GM12891 (cell line): Measurements from ENCODE around the gene SCOC. TPM values are rescaled to one million over a fixed set of nuclear protein-coding genes. Genes with fewer than 3 reads are reported as not detected.

Experiments
- DNase-seq: peaks from one replicate; pipeline ENCODE4 v3.0.0; 2011; ENCODE audit warnings: low spot score; ENCODE audit not compliant: insufficient read length
- FAIRE-seq: peaks from 2 replicates; lab custom pipeline; 2011; peaks lifted over from hg19 to GRCh38; lab: Jason Lieb, UNC
- PAX5 ChIP-seq: IDR thresholded peaks from 2 replicates; pipeline ENCODE4 v1.6.1; 2011; ENCODE audit warnings: low read length, moderate library complexity, mild to moderate bottlenecking; ENCODE audit not compliant: insufficient read depth, severe bottlenecking
- POLR2A ChIP-seq: IDR thresholded peaks from 2 replicates; pipeline ENCODE4 v1.6.1; 2011; ENCODE audit warnings: low read depth, low read length, control low read depth
- POLR2AphosphoS5 ChIP-seq: IDR thresholded peaks from 2 replicates; pipeline ENCODE4 v1.6.1; 2011; ENCODE audit warnings: low read depth, low read length, control low read depth
- POU2F2 ChIP-seq: IDR thresholded peaks from 2 replicates; pipeline ENCODE4 v1.6.1; 2011; ENCODE audit warnings: low read depth, mild to moderate bottlenecking, control low read depth, low read length, moderate library complexity
- SPI1 ChIP-seq: IDR thresholded peaks from 2 replicates; pipeline ENCODE4 v1.6.1; 2011; ENCODE audit warnings: low read depth, low read length, control low read depth
- TAF1 ChIP-seq: IDR thresholded peaks from 2 replicates; pipeline ENCODE4 v1.6.1; 2011; ENCODE audit warnings: low read depth, low read length, control low read depth
- polyA plus RNA-seq: library from polyadenylated mRNA; unstranded; fragments of >200 nt; gene quantifications from one replicate; pipeline ENCODE4 v1.2.1, GENCODE V29; 2012; ENCODE audit warnings: low read depth, missing spikeins, inconsistent platforms; ENCODE audit not compliant: missing spikeins

Gene SCOC
- polyA plus RNA-seq: 28.7 TPM

DNA sequence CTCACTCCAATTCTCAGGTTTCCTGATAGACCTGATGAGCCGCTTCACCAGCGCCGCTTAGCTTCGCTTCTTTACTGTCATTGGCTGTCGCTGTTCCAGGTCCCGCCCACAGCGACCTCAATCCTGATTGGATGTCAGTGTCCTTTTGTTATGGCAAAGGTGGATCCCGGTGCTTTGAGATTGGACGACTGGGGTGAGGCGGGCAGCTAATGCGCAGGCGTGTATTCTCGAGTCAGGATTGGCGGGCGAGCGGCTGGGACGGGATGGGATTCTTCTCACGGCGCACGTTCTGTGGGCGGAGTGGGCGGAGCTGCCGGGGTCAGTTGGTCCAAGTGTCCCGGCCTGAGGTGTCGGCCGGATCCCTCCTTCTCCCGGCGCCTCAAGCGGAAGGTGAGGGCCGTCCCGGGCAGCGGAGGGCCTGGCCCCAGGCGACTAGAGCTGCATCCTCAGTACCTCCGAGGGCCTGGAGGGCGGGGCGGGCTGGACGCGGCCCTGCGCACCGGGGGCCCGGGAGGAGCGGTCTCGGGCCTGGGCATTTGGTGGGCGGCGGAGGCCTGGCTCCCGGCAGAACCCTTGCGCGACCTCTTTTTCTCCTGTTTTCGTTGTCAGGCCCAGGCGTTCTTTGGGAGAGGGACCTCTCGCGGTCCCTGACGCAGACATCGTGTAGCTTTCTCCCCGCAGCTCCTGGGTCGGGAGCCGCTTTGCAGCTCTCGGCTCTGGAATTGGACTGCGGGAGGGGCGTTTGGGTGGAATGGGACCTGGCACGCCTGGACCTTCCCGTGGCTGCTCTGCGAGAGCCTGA is at the start of gene SCOC:
TSS of gene SCOC (plus strand) at position 319 of the 802 bp plus-strand sequence. CDS start 5,525 bp downstream, outside the sequence.
- FAIRE-seq (peak; percentile 100), DNase-seq (peak; percentile 78)
- TF ChIP-seq POLR2A: peak; percentile 50; the same call in 1 of the 2 replicates
- TF ChIP-seq POLR2AphosphoS5: peak; percentile 39; the same call in 1 of the 2 replicates
- TF ChIP-seq SPI1: no peak
- TF ChIP-seq POU2F2: 0 out of 2 replicates have a peak, but pooled peaks have one; percentile 9
- peak; percentile 33; the same call in 1 of the 2 replicates for TF ChIP-seq TAF1
- peak; percentile 16 for TF ChIP-seq PAX5

DNA sequence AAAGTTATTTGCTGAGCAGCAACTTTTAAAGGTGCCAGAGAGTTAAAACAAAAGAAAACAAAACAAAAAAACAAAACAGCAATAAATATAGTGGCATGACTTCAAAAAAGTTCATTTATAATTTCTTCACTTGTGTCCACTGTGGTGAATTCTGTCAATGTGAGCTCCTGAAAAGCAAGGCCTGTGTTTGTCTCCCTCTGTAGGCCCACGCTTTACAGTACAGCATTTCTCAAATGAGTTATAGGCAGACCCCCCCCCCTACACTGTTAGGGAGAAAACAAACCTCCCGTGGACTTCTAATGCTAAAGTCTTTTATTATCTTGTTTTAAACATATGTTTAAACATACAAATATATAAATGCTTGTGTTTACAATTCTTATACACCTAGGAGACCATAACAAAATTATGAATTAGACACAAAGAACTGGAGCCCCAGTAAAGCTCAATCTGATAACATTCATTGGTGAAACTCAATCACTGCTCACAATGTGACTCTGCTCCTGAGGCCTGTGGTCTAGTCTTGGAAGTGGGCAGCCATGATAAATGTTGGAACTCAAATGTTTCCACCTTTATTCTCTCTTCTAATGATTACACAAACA is 47.0 kb upstream of the SCOC start:
- FAIRE-seq: no peak
- no peak for TF ChIP-seq POLR2AphosphoS5
- TF ChIP-seq POU2F2: no peak
- TF ChIP-seq POLR2A: no peak
- no peak for DNase-seq

DNA sequence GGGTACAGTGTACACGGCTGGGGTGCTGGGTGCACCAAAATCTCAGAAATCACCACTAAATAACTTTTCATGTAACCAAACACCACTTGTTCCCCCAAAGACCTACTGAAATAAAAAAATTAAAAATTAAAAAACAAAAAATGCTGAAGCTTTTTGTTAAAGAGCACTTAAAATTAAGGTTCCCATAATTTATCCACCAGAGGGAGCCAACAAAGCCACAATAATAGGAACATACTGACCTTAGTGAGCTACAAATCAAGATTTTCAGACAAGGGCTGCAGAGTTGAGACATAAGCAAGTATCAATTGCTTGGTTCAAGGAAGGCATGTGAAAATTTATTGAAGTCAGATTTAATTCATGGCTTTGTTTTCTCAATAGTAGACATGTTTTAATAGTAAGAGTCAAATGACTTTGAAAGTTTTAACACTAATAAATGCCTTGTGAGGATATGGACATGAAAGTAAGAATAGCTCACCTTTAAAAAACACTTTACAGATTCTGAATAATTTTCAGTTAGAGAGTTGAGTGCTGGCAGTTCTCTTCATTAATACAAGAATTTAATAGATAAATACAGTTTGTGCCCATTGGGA is 43.0 kb upstream of the SCOC start:
- DNase-seq: no peak
- no peak for FAIRE-seq

DNA sequence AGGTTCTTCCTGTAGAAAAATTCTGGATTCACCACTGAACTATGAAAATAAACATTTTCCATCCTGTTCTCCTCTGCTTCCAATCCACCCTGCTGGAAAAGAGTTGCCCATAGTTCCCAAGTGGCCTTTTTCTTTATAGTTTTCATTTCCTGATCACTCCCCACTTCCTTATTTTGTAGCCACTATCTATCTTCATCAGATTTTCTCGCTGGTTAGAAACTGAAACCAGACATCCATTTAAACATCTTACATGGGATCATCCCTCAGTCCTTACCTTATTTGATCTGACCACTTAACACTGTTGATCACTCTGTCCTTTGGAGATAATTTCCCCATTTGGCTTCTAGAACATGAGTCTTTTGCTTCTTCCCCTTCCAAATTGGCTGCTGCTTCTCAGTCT is 42.2 kb upstream of the SCOC start:
- DNase-seq (no peak), FAIRE-seq (no peak)
- TF ChIP-seq PAX5 (no peak), SPI1 (peak; percentile 35; the same call in 1 of the 2 replicates)

More for the DNA sequence above, 43.0 kb upstream of the SCOC start:
- TF ChIP-seq POLR2AphosphoS5: no peak
- no peak for TF ChIP-seq POU2F2
- no peak for TF ChIP-seq PAX5
- no peak for TF ChIP-seq SPI1
- no peak for TF ChIP-seq TAF1
- TF ChIP-seq POLR2A: no peak

DNA sequence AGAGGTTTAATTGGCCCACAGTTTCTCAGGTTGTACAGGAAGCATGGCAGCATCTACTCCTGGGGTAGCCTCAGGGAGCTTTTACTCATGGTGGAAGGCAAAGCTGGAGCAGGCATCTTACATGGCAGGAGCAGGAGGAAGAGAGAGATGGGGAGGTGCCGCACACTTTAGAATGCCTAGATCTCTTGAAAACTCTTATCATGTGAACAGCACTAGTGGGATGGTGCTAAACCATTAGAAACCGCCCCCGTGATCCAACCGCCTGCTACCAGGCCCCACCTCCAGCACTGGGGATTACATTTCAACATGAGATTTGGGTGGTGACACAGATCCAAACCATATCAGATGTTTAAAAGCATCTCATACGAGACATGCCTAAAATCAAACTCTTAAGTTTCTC is 41.6 kb upstream of the SCOC start:
- DNase-seq (no peak), FAIRE-seq (no peak)
- TF ChIP-seq POLR2A: no peak

DNA sequence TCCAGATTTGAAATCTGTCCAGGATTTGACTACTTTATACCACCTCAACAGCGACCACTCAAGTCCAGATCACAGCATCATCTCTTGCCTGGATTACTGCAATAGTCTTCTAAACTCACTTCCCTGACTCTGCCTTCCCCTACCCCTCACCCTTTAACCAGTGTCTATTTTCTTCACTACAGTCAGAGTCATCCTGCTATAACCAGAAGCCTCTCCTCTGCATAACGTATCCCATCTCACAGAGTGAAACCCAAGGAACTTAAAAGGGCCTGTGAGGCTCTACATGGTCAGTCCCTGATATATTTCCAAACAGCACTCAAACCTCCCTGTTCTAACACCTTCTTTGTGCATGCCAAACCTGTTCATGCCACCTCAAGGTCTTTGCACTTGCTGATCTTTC is 40.7 kb upstream of the SCOC start:
- FAIRE-seq (no peak), DNase-seq (no peak)
- TF ChIP-seq SPI1 (no peak), POU2F2 (no peak), POLR2AphosphoS5 (no peak), TAF1 (no peak), PAX5 (no peak), POLR2A (no peak)

DNA sequence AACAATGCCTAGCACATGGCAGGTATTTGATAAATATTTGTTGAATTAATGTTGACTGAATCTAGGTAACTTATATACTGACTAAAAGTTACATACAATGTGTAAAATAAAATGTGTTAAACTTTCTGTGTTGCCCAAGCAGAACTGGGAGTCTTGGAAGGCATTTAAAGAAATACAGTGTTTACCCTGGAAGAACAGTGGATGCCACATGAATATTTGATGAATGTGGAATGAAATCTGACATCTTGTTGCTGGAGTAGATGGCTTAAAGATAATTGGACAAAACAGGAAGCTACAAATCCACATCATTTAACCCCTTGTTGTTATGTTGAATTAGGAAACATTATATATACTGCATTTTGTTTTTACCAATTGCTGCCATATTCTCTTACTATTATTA is 39.9 kb upstream of the SCOC start:
- no peak for DNase-seq
- no peak for FAIRE-seq
- TF ChIP-seq SPI1 (no peak), PAX5 (no peak)

DNA sequence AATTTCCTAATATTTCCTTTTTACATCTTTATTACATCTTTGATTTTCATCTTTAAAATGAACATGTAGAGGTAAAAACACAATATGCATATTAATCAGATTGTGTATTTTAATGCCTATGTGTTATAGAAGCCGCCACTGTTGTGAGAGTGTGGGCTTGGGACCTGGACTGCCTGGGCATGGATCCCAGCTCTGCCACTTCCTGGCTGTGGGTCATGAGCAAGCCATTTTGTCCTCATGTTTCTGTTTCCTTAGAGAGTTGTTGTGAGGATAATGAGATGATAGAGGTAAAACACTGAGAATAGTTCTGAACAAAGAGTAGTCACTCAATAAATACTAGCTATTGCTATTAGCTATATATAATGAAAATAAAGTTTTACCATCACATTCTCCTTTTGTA is 38.4 kb upstream of the SCOC start:
- TF ChIP-seq SPI1 (no peak), POU2F2 (no peak), PAX5 (no peak), POLR2AphosphoS5 (no peak), POLR2A (no peak), TAF1 (no peak)

DNA sequence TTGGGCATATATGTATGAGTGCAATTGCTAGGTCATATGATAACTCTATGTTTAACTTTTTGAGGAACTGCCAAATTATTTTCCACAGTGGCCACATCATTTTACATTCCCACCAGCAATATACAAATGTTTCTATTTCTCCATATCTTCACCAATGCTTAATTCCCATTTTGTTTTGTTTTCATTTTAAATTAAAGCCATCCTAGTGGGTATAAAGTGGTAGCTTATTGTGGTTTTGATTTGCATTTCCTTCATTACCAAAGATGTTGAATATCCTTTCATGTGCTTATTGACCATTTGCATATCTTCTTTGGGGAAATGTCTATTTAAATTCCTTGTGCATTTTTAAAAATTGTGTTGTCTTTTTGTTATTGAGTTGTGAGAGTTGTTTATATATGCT is 36.7 kb upstream of the SCOC start:
- TF ChIP-seq POLR2AphosphoS5: no peak
- no peak for TF ChIP-seq SPI1
- no peak for TF ChIP-seq PAX5
- no peak for TF ChIP-seq POU2F2
- FAIRE-seq (no peak), DNase-seq (no peak)

More for the DNA sequence above, 38.4 kb upstream of the SCOC start:
- no peak for DNase-seq
- FAIRE-seq: no peak

DNA sequence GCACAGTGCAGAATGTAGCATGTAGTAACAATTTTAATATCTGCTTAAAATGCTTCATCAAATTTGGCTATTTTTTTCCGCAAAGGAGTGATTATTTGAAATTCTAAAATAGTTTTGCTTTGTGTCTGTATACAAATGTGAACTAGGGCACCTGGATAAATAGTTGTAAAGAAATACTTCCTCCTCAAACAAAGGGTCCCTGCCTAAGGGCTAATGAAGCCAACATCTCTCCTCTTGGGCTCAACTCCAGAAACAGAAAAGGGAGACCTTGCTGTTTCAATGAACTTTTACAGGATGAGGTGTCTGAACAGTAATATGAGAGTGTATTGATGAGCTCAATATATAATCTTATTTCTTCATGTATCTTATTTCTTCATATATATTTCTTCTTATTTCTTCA is 30.8 kb upstream of the SCOC start:
- FAIRE-seq (no peak), DNase-seq (no peak)
- TF ChIP-seq SPI1 (no peak), POU2F2 (no peak), POLR2A (no peak), POLR2AphosphoS5 (no peak), TAF1 (no peak), PAX5 (no peak)
